Spleen (tissue), 11 donors: Measurements from ENCODE around the gene MED12. TPM values are rescaled to one million over a fixed set of nuclear protein-coding genes. Genes with fewer than 3 reads are reported as not detected.

Experiments
- DNase-seq: peaks from one replicate; pipeline ENCODE4 v3.0.0-alpha.2; 2020
- H3K27ac ChIP-seq, 8 donors: fragments of 200-600 bp; sonication (generic) in 7 of 8; 1 replicate in 4 of 8; 2 replicates in 4 of 8; pipeline versions ENCODE4 v1.5.0 to v1.8.0; 2016 to 2021; ENCODE audit warnings: inconsistent platforms in 4 of 8, mild to moderate bottlenecking in 4 of 8, moderate library complexity in 1 of 8
- H3K27me3 ChIP-seq, 7 donors: fragments of 200-600 bp; sonication (generic) in 6 of 7; replicated peaks in 1 of 7; 1 replicate in 4 of 7; 2 replicates in 3 of 7; pipeline versions ENCODE4 v1.5.0 to v1.8.0; 2016 to 2021; ENCODE audit warnings: inconsistent platforms in 3 of 7, mild to moderate bottlenecking in 1 of 7
- H3K36me3 ChIP-seq, 6 donors: fragments of 200-600 bp; sonication (generic) in 5 of 6; 1 replicate in 4 of 6; 2 replicates in 2 of 6; pipeline versions ENCODE4 v1.5.0 to v1.8.0; 2016 to 2021; ENCODE audit warnings: inconsistent platforms in 2 of 6
- H3K4me1 ChIP-seq, 6 donors: fragments of 200-600 bp; sonication (generic) in 5 of 6; 1 replicate in 3 of 6; 2 replicates in 3 of 6; pipeline versions ENCODE4 v1.5.0 to v1.8.0; 2016 to 2021; ENCODE audit warnings: inconsistent platforms in 3 of 6
- H3K4me3 ChIP-seq, 8 donors: fragments of 200-600 bp; sonication (generic) in 7 of 8; 1 replicate in 4 of 8; 2 replicates in 4 of 8; pipeline versions ENCODE4 v1.5.0 to v1.8.0; 2016 to 2021; ENCODE audit warnings: inconsistent platforms in 4 of 8, mild to moderate bottlenecking in 4 of 8, moderate library complexity in 2 of 8
- H3K9me3 ChIP-seq, 8 donors: fragments of 200-600 bp; sonication (generic) in 7 of 8; 1 replicate in 4 of 8; 2 replicates in 4 of 8; pipeline versions ENCODE4 v1.5.0 to v1.8.0; 2016 to 2021; ENCODE audit warnings: inconsistent platforms in 4 of 8
- POLR2A ChIP-seq, 3 donors: fragments of 450-650 bp; IDR thresholded peaks; one replicate each; pipeline ENCODE4 v1.5.1; 2017; ENCODE audit warnings: antibody characterized with exemption in 3 of 3, mild to moderate bottlenecking in 1 of 3
- POLR2AphosphoS5 ChIP-seq, 3 donors: sonication (generic); formaldehyde crosslinking; IDR thresholded peaks; one replicate each; pipeline ENCODE4 v1.5.1; 2017; ENCODE audit warnings: antibody characterized with exemption in 3 of 3
- WGBS, 5 donors: extraction: QIAGEN DNeasy Blood & Tissue Kit in 3 of 5; methylation state at CpG; one replicate each; pipeline versions ENCODE4 v1.1.5 to v1.1.7; 2013 to 2018; 5-methylcytosine and 5-hydroxymethylcytosine counted together
- intact Hi-C: fragments of 100-400 bp; cut with DNase I; formaldehyde crosslinking; loops from one replicate; pipeline ENCODE4 v1.15.0; 2023; ENCODE audit warnings: low total_unique reads
- polyA plus RNA-seq, 3 donors: library from polyadenylated mRNA; stranded (reverse); fragments of 200-250 nt; gene quantifications; one replicate each; pipeline ENCODE4 v1.2.1, GENCODE V29; 2013
- total RNA-seq, 7 donors: library from RNA; depleted of rRNA in 3 of 7; stranded (reverse); fragments of >200 nt in 3 of 7; fragmentation: NEBNext Ultra II Directional in 4 of 7; extraction: Animal tissue kit (Norgen Biotek cat#: 25700) in 4 of 7; gene quantifications; one replicate each; pipeline versions ENCODE4 v1.1.0 to v1.2.1, GENCODE V29; 2016 to 2021
- TF ChIP-seq, protein P1 (sequence below), 11 experiments: fragments of 200-600 bp in 7 of 11; fragments of 450-650 bp in 4 of 11; sonication (generic) in 4 of 11; IDR thresholded peaks in 8 of 11; conservative IDR thresholded peaks in 3 of 11; 1 replicate in 7 of 11; 2 replicates in 4 of 11; pipeline versions ENCODE4 v1.4.0 to v1.8.0; 2016 to 2021; ENCODE audit warnings: antibody characterized with exemption in 11 of 11, inconsistent platforms in 4 of 11, mild to moderate bottlenecking in 1 of 11
- donor health status: healthy with polysubstance abuse.
- donor health status: DM: no; HTN: no; CAD: no; lungs with moderate emphysema.
- donor health status: DM: no; HTN: no; CAD: no.
- donor health status: Bipolar disorder and iron deficiency.
- donor health status: healthy.
- donor health status: DM: no; HTN: no; CAD: no.
- donor health status: DM: yes; HTN: yes; CAD: no.

MED12 gene
- total and polyA plus RNA-seq, 10 donors: 5.2 to 151 (median 96.9) TPM

DNA sequence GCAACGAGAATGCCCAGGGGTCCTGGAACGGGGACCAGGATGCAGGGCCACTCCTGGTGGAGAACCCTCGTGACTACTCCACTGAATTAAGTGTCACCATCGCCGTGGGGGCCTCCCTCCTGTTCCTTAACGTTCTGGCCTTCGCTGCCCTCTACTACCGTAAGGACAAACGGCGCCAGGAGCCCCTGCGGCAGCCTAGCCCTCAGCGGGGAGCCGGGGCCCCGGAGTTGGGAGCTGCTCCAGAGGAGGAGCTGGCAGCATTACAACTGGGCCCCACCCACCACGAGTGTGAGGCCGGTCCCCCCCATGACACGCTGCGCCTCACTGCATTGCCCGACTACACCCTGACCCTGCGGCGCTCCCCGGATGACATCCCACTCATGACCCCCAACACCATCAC, 51.2 kb downstream of the MED12 start:
- peak; percentile 73 for DNase-seq
- 89 to 97% (median 92%) methylated on average over 12 to 22 of the region's 22 CpGs for WGBS, 5 donors
- Histone ChIP-seq H3K27me3 (no peaks in the 10 kb centered on the region), H3K4me3 (no peak overlapping the region), H3K9me3 (no peaks in the 10 kb centered on the region), H3K27ac (no peak overlapping the region), H3K36me3 (peaks cover 0 to 10% (median 0%) of the 10 kb centered on the region in 6 donors), H3K4me1 (peaks cover 0 to 7% (median 0%) of the 10 kb centered on the region in 6 donors)
- intact Hi-C loops: no loop called here
- TF ChIP-seq, protein P1, sequence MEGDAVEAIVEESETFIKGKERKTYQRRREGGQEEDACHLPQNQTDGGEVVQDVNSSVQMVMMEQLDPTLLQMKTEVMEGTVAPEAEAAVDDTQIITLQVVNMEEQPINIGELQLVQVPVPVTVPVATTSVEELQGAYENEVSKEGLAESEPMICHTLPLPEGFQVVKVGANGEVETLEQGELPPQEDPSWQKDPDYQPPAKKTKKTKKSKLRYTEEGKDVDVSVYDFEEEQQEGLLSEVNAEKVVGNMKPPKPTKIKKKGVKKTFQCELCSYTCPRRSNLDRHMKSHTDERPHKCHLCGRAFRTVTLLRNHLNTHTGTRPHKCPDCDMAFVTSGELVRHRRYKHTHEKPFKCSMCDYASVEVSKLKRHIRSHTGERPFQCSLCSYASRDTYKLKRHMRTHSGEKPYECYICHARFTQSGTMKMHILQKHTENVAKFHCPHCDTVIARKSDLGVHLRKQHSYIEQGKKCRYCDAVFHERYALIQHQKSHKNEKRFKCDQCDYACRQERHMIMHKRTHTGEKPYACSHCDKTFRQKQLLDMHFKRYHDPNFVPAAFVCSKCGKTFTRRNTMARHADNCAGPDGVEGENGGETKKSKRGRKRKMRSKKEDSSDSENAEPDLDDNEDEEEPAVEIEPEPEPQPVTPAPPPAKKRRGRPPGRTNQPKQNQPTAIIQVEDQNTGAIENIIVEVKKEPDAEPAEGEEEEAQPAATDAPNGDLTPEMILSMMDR (IDR thresholded peaks at IDR 0.05 in 8 of 11, conservative IDR thresholded peaks at IDR 0.05 in 3 of 11): no peak
- no peak for TF ChIP-seq POLR2AphosphoS5 (IDR thresholded peaks at IDR 0.05)
- no peak for TF ChIP-seq POLR2A (IDR thresholded peaks at IDR 0.05)

DNA sequence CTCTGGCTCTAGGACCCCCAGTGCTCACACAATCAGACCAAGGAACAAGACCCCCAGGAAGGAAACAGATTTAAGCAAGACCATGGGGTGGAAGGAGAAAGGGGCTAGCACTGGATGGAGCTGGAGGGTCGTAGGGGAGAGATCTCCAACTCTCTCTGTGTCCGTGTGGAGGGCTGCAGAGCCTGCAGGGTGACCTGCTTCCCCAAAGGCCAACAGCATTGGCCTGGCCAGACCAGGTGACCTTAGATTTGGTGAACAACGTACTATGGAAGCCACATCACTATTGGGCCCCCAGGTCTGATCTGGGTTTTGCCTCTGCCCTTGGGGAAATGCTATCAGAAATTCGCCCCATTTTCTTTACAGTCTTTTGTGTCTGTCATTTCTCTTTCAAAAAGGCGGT, 52.3 kb downstream of the MED12 start:
- Histone ChIP-seq H3K27ac (peak overlapping the region in 5 of 8 donors; percentile 25 to 77 (median 62)), H3K36me3 (peaks cover 0 to 8% (median 0%) of the 10 kb centered on the region in 6 donors), H3K4me3 (no peak overlapping the region), H3K27me3 (no peaks in the 10 kb centered on the region), H3K9me3 (no peaks in the 10 kb centered on the region), H3K4me1 (peaks cover 0 to 7% (median 0%) of the 10 kb centered on the region in 6 donors)
- TF ChIP-seq, protein P1 (IDR thresholded peaks at IDR 0.05 in 8 of 11, conservative IDR thresholded peaks at IDR 0.05 in 3 of 11): no peak
- no peak for TF ChIP-seq POLR2AphosphoS5 (IDR thresholded peaks at IDR 0.05)
- no peak for TF ChIP-seq POLR2A (IDR thresholded peaks at IDR 0.05)
- intact Hi-C loops: no loop called here
- WGBS, 5 donors: 60 to 81% (median 71%) methylated on average over 5 of the region's 5 CpGs
- DNase-seq: peak; percentile 62

DNA sequence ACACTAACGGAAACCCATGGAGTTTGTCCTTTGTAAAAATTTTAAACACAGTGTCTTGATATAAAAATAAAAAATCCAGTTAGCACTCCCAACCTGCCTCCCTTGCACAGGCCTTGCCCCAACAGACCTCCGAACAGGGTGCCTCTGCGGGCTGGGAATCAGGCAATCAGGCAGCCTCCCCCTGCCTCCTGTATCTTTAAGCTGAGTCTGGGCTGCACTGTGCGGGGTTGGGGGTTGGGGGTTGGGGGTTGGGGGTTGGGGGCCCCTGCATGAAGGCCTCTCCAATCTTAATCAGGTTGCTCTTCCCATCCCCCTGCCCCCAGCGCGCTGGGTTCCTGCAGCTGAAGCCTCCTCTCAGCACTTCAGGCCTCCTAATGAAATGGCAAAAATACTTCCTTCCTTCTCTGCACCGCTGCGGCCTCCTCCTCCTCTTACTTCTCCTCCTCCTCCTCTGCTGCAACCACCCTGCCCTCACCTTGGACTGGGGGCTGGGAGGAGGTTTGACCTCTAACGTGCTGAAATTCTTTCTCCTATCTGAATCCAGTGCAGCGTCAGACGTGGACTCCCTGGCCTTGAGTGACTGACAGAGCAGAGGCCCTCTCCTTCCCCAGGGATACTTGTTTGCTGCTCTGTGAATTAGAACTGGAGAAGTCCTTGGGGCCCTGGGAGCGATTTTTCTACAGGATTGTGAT, 52.9 kb downstream of the MED12 start:
- WGBS, 5 donors: 32 to 40% (median 37%) methylated on average over 11 to 12 of the region's 12 CpGs
- peak; percentile 79 for DNase-seq

DNA sequence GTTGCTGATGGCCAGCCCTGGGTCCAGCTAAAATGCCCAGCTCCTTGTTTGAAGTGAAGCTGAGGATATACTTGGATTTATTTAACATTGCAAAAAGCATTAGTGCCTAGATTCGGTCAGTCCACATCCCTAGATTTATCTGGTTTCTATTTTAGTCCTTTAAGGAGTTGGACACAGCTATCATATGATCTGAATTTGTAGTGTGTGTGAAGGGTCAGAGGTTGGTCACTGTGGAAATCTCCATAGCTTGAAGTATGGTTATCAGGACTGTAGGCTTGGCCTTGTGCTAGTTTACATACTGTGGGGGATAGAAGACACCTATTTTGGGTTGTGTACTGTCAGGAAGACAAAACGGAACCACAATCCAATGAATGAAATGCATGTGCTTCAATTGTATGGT, 55.0 kb downstream of the MED12 start:
- H3K4me1 ChIP-seq: peaks cover 0 to 7% (median 0%) of the 10 kb centered on the region in 6 donors
- peaks cover 0 to 12% (median 0%) of the 10 kb centered on the region in 6 donors for H3K36me3 ChIP-seq
- no peaks in the 10 kb centered on the region for H3K9me3 ChIP-seq
- 61 to 92% (median 91%) methylated on average over 2 of the region's 2 CpGs for WGBS, 5 donors
- no peak for TF ChIP-seq POLR2AphosphoS5 (IDR thresholded peaks at IDR 0.05)
- no peak for TF ChIP-seq POLR2A (IDR thresholded peaks at IDR 0.05)
- TF ChIP-seq, protein P1 (IDR thresholded peaks at IDR 0.05 in 8 of 11, conservative IDR thresholded peaks at IDR 0.05 in 3 of 11): no peak
- intact Hi-C loops: no loop called here
- DNase-seq: no peak
- no peak overlapping the region for H3K4me3 ChIP-seq
- H3K27ac ChIP-seq: peak overlapping the region in 1 of 8 donors; percentile 23
- H3K27me3 ChIP-seq: no peaks in the 10 kb centered on the region

More for the DNA sequence above, 52.9 kb downstream of the MED12 start:
- Histone ChIP-seq H3K27ac (peak overlapping the region in 5 of 8 donors; percentile 25 to 77 (median 62)), H3K9me3 (no peaks in the 10 kb centered on the region), H3K4me3 (no peak overlapping the region), H3K4me1 (peaks cover 0 to 7% (median 0%) of the 10 kb centered on the region in 6 donors), H3K27me3 (no peaks in the 10 kb centered on the region), H3K36me3 (peaks cover 0 to 8% (median 0%) of the 10 kb centered on the region in 6 donors)
- TF ChIP-seq, protein P1 (IDR thresholded peaks at IDR 0.05 in 8 of 11, conservative IDR thresholded peaks at IDR 0.05 in 3 of 11): no peak
- no peak for TF ChIP-seq POLR2AphosphoS5 (IDR thresholded peaks at IDR 0.05)
- no peak for TF ChIP-seq POLR2A (IDR thresholded peaks at IDR 0.05)
- intact Hi-C loops: no loop called here
